Neural cell (in vitro differentiated cells): ENCODE data around the gene PROSER2. TPM values are rescaled to one million over a fixed set of nuclear protein-coding genes. Genes with fewer than 3 reads are reported as not detected.

Source experiments
- H2AFZ ChIP-seq: fragments of 200-600, 300-800 bp; sonication (generic), shearing (Covaris generic); 2 replicates; pipeline ENCODE4 v1.6.0; 2014; ENCODE audit warnings: low read depth, mild to moderate bottlenecking, antibody characterized with exemption, low read length, moderate library complexity
- H3F3A ChIP-seq: fragments of 200-600 bp; shearing (Covaris generic); 2 replicates; pipeline ENCODE4 v1.6.1; 2016; ENCODE audit warnings: mild to moderate bottlenecking, moderate library complexity, mixed read lengths, antibody characterized with exemption, low read length; ENCODE audit not compliant: insufficient read depth, poor library complexity, severe bottlenecking
- H3K27ac ChIP-seq: fragments of 200-600, 300-800 bp; sonication (generic), shearing (Covaris generic); 2 replicates; pipeline ENCODE4 v1.5.1; 2014; ENCODE audit warnings: mild to moderate bottlenecking, low read length, moderate library complexity
- H3K27me3 ChIP-seq: fragments of 300-800, 200-600 bp; sonication (generic), shearing (Covaris generic); 2 replicates; pipeline ENCODE4 v1.6.0; 2014; ENCODE audit warnings: mild to moderate bottlenecking, low read depth, low read length, moderate library complexity; ENCODE audit not compliant: insufficient read depth
- H3K36me3 ChIP-seq: fragments of 300-800, 200-600 bp; sonication (generic), shearing (Covaris generic); 2 replicates; pipeline ENCODE4 v1.5.1; 2014; ENCODE audit warnings: mild to moderate bottlenecking, antibody characterized with exemption, low read length, moderate library complexity; ENCODE audit not compliant: insufficient read depth
- H3K4me2 ChIP-seq: fragments of 300-800, 200-600 bp; sonication (generic), shearing (Covaris generic); 2 replicates; pipeline ENCODE4 v1.6.0; 2014; ENCODE audit warnings: mild to moderate bottlenecking, low read length
- H3K4me3 ChIP-seq: fragments of 300-800, 200-600 bp; sonication (generic), shearing (Covaris generic); 2 replicates; pipeline ENCODE4 v1.5.1; 2014; ENCODE audit warnings: mild to moderate bottlenecking, low read length, moderate library complexity
- H3K79me2 ChIP-seq: fragments of 200-600 bp; shearing (Covaris generic); replicated peaks from 2 replicates; pipeline ENCODE4 v1.6.0; 2014; ENCODE audit warnings: mild to moderate bottlenecking, low read length, moderate library complexity; ENCODE audit not compliant: insufficient read depth
- H3K9ac ChIP-seq: fragments of 300-800, 200-600 bp; sonication (generic), shearing (Covaris generic); 2 replicates; pipeline ENCODE4 v1.6.1; 2016; ENCODE audit warnings: mild to moderate bottlenecking, low read length, mixed read lengths
- H3K9me2 ChIP-seq: fragments of 200-600 bp; shearing (Covaris generic); 2 replicates; pipeline ENCODE4 v1.6.1; 2016; ENCODE audit warnings: mild to moderate bottlenecking, low read length, mixed read lengths; ENCODE audit not compliant: insufficient read depth
- H3K9me3 ChIP-seq: fragments of 200-600, 300-800 bp; sonication (generic), shearing (Covaris generic); 2 replicates; pipeline ENCODE4 v1.6.1; 2016; ENCODE audit warnings: mild to moderate bottlenecking, mixed run types, low read length, moderate library complexity, mixed read lengths
- H4K20me1 ChIP-seq: fragments of 200-600 bp; shearing (Covaris generic); 2 replicates; pipeline ENCODE4 v1.6.1; 2016; ENCODE audit warnings: mild to moderate bottlenecking, mixed run types; ENCODE audit not compliant: insufficient read depth
- CTCF ChIP-seq: fragments of 450-650 bp; IDR thresholded peaks from 2 replicates; pipeline ENCODE4 v1.5.1; 2014; ENCODE audit warnings: antibody characterized with exemption, mild to moderate bottlenecking, moderate library complexity; ENCODE audit not compliant: poor library complexity, severe bottlenecking
- EP300 ChIP-seq: fragments of 450-650 bp; conservative IDR thresholded peaks from 2 replicates; pipeline ENCODE4 v1.6.1; 2014; ENCODE audit warnings: antibody characterized with exemption, mild to moderate bottlenecking, moderate library complexity; ENCODE audit not compliant: poor library complexity, severe bottlenecking
- EZH2 ChIP-seq: fragments of 200-600, 300-800 bp; shearing (Covaris generic), sonication (generic); IDR thresholded peaks from 2 replicates; pipeline ENCODE4 v1.6.1; 2014; ENCODE audit warnings: antibody characterized with exemption, low read length, borderline replicate concordance, mild to moderate bottlenecking; ENCODE audit not compliant: insufficient read depth, poor library complexity, severe bottlenecking
- MXI1 ChIP-seq: fragments of 450-650 bp; conservative IDR thresholded peaks from 2 replicates; pipeline ENCODE4 v1.6.1; 2014; ENCODE audit warnings: antibody characterized with exemption, mild to moderate bottlenecking; ENCODE audit not compliant: poor library complexity, severe bottlenecking
- POLR2AphosphoS5 ChIP-seq: IDR thresholded peaks from 2 replicates; pipeline ENCODE4 v1.6.1; 2012
- RAD21 ChIP-seq: fragments of 450-650 bp; conservative IDR thresholded peaks from 2 replicates; pipeline ENCODE4 v1.6.1; 2014; ENCODE audit warnings: antibody characterized with exemption, mild to moderate bottlenecking, moderate library complexity
- SMC3 ChIP-seq: fragments of 450-650 bp; conservative IDR thresholded peaks from 2 replicates; pipeline ENCODE4 v1.6.1; 2014; ENCODE audit warnings: antibody characterized with exemption, mild to moderate bottlenecking, moderate library complexity; ENCODE audit not compliant: poor library complexity
- TAF1 ChIP-seq: IDR thresholded peaks from 2 replicates; pipeline ENCODE4 v1.6.1; 2012; ENCODE audit warnings: low read depth
- polyA plus RNA-seq: library from polyadenylated mRNA; depleted of rRNA; stranded (reverse); fragments of >200 nt; gene quantifications from 2 replicates; pipeline ENCODE4 v1.2.3, GENCODE V29; 2014
- TF ChIP-seq, protein P1 (sequence below): IDR thresholded peaks from 2 replicates; pipeline ENCODE4 v1.6.1; 2012; ENCODE audit warnings: borderline replicate concordance

The PROSER2 gene
- polyA plus RNA-seq, 1 donor from 2014 or later, result 1.1 TPM

DNA sequence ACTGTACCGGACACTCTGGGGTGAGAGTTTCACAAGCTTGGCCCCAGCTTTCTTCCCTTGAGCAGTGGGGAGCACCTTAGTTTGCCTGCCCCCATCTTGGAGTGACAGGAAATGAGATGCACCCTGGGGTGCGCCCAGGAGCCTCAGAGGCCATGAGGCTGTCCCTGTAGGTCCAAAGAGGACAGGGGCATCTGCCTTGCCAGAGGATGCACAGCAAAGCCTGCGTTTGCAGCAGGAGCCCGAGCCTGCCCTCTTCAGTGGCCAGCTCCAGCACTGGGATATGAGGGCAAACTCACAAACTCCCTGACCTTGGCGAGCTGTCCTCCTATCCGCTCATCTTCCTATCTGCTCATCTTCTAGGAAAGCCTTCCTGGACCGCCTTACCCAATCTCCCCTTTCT lies 79.5 kb downstream of the PROSER2 start:
- Histone ChIP-seq H2AFZ (no peak overlapping the region), H3K79me2 (no peaks in the 10 kb centered on the region), H3K27me3 (no peaks in the 10 kb centered on the region), H3F3A (no peaks in the 10 kb centered on the region), H3K9me2 (no peaks in the 10 kb centered on the region), H3K9me3 (no peaks in the 10 kb centered on the region), H3K27ac (no peak overlapping the region), H3K36me3 (no peaks in the 10 kb centered on the region), H4K20me1 (no peaks in the 10 kb centered on the region), H3K9ac (no peak overlapping the region), H3K4me3 (no peak overlapping the region), H3K4me2 (no peak overlapping the region)
- TF ChIP-seq EP300 (no peak), TAF1 (no peak), EZH2 (no peak), MXI1 (no peak), POLR2AphosphoS5 (no peak), CTCF (no peak), SMC3 (no peak), RAD21 (no peak)
- TF ChIP-seq, protein P1, sequence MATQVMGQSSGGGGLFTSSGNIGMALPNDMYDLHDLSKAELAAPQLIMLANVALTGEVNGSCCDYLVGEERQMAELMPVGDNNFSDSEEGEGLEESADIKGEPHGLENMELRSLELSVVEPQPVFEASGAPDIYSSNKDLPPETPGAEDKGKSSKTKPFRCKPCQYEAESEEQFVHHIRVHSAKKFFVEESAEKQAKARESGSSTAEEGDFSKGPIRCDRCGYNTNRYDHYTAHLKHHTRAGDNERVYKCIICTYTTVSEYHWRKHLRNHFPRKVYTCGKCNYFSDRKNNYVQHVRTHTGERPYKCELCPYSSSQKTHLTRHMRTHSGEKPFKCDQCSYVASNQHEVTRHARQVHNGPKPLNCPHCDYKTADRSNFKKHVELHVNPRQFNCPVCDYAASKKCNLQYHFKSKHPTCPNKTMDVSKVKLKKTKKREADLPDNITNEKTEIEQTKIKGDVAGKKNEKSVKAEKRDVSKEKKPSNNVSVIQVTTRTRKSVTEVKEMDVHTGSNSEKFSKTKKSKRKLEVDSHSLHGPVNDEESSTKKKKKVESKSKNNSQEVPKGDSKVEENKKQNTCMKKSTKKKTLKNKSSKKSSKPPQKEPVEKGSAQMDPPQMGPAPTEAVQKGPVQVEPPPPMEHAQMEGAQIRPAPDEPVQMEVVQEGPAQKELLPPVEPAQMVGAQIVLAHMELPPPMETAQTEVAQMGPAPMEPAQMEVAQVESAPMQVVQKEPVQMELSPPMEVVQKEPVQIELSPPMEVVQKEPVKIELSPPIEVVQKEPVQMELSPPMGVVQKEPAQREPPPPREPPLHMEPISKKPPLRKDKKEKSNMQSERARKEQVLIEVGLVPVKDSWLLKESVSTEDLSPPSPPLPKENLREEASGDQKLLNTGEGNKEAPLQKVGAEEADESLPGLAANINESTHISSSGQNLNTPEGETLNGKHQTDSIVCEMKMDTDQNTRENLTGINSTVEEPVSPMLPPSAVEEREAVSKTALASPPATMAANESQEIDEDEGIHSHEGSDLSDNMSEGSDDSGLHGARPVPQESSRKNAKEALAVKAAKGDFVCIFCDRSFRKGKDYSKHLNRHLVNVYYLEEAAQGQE, result no peak

- Histone ChIP-seq H4K20me1 (no peaks in the 10 kb centered on the region), H3K79me2 (no peaks in the 10 kb centered on the region), H2AFZ (no peak overlapping the region), H3K27me3 (no peaks in the 10 kb centered on the region), H3K4me2 (no peak overlapping the region), H3K9me2 (no peaks in the 10 kb centered on the region), H3K36me3 (no peaks in the 10 kb centered on the region), H3F3A (no peaks in the 10 kb centered on the region), H3K9ac (no peak overlapping the region), H3K27ac (no peak overlapping the region), H3K4me3 (no peak overlapping the region), H3K9me3 (no peaks in the 10 kb centered on the region)
- TF ChIP-seq MXI1 (no peak), EP300 (no peak), POLR2AphosphoS5 (no peak), EZH2 (no peak), CTCF (no peak), SMC3 (no peak), TAF1 (no peak), RAD21 (no peak)
- TF ChIP-seq, protein P1, result no peak
Observed at GRCh38 chr10:11906714-11907113, 83.6 kb downstream of the PROSER2 start.
